Measurements from ENCODE around the gene CSNK1G3. TPM values are rescaled to one million over a fixed set of nuclear protein-coding genes. Genes with fewer than 3 reads are reported as not detected.

CSNK1G3 gene
- total RNA-seq, 1 donor: 91.2 TPM

GRCh38 chr5:123557907-123558306, 45.9 kb downstream of the CSNK1G3 start:
- H2AFZ ChIP-seq (ENCODE audit: low read length): no peak overlapping the region
- no peak for DNase-seq (ENCODE audit: insufficient read length, low spot score, missing footprints)
- no peaks in the 10 kb centered on the region for H3K36me3 ChIP-seq (ENCODE audit: insufficient read depth, low read length)
- H3K79me2 ChIP-seq (ENCODE audit: insufficient read depth, low read length): peaks cover 21% of the 10 kb centered on the region
- peaks cover 5% of the 10 kb centered on the region for H4K20me1 ChIP-seq (ENCODE audit: insufficient read depth, low read length)
- H3K27me3 ChIP-seq (ENCODE audit: insufficient read depth, low read length): no peaks in the 10 kb centered on the region
- peaks cover 10% of the 10 kb centered on the region for H3K4me1 ChIP-seq (ENCODE audit: insufficient read depth, low read length)
- no peak overlapping the region for H3K4me3 ChIP-seq (ENCODE audit: insufficient read depth, low read length)
- H3K9me3 ChIP-seq (ENCODE audit: low read depth, low read length): no peaks in the 10 kb centered on the region
- TF ChIP-seq, protein P1, sequence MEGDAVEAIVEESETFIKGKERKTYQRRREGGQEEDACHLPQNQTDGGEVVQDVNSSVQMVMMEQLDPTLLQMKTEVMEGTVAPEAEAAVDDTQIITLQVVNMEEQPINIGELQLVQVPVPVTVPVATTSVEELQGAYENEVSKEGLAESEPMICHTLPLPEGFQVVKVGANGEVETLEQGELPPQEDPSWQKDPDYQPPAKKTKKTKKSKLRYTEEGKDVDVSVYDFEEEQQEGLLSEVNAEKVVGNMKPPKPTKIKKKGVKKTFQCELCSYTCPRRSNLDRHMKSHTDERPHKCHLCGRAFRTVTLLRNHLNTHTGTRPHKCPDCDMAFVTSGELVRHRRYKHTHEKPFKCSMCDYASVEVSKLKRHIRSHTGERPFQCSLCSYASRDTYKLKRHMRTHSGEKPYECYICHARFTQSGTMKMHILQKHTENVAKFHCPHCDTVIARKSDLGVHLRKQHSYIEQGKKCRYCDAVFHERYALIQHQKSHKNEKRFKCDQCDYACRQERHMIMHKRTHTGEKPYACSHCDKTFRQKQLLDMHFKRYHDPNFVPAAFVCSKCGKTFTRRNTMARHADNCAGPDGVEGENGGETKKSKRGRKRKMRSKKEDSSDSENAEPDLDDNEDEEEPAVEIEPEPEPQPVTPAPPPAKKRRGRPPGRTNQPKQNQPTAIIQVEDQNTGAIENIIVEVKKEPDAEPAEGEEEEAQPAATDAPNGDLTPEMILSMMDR (IDR thresholded peaks at IDR 0.05; ENCODE audit: extremely low read depth, low read depth, low read length): no peak
- H3K4me2 ChIP-seq (ENCODE audit: insufficient read depth, low read length): no peak overlapping the region
- no peak overlapping the region for H3K27ac ChIP-seq (ENCODE audit: low read depth, low read length)

DNA sequence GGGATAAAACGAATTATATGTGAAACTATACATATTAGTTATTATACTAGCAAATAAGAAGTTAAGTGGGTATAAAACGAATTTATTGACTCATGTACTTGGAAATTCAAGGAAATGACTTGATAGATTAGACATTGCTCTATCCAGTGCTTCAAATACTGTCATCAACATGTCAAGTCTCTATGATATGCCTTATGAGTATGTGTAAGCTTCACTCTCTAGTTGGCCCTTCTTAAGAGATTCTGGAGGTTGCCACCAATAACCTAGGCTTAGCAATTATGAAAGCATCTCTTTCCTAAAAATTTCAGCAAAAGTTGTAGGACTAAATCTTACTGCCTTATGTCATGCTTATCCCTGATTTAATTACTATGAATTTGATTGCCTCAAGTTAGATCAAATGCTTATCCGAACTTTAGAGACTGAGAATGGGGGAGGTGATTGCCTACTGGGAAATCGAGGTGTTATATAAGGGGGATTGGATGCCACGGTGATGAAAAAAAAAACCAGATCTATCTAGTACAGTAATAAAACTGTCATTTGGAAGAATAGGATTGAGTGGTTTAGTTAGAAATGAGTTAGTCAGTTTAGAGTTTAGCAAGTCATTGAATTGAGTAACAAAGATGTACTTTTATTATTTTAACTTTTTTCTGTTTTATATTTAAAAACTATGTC, 46.9 kb downstream of the CSNK1G3 start:
- no peak overlapping the region for H3K4me2 ChIP-seq (ENCODE audit: insufficient read depth, low read length)
- no peak for DNase-seq (ENCODE audit: insufficient read length, low spot score, missing footprints)
- H3K27ac ChIP-seq (ENCODE audit: low read depth, low read length): no peak overlapping the region
- no peak overlapping the region for H2AFZ ChIP-seq (ENCODE audit: low read length)
- H3K9me3 ChIP-seq (ENCODE audit: low read depth, low read length): no peaks in the 10 kb centered on the region
- H4K20me1 ChIP-seq (ENCODE audit: insufficient read depth, low read length): peaks cover 5% of the 10 kb centered on the region
- H3K27me3 ChIP-seq (ENCODE audit: insufficient read depth, low read length): no peaks in the 10 kb centered on the region
- peaks cover 10% of the 10 kb centered on the region for H3K4me1 ChIP-seq (ENCODE audit: insufficient read depth, low read length)
- H3K79me2 ChIP-seq (ENCODE audit: insufficient read depth, low read length): peaks cover 21% of the 10 kb centered on the region
- no peak overlapping the region for H3K4me3 ChIP-seq (ENCODE audit: insufficient read depth, low read length)
- TF ChIP-seq, protein P1 (IDR thresholded peaks at IDR 0.05; ENCODE audit: extremely low read depth, low read depth, low read length): no peak
- no peaks in the 10 kb centered on the region for H3K36me3 ChIP-seq (ENCODE audit: insufficient read depth, low read length)

- no peak overlapping the region for H3K4me3 ChIP-seq (ENCODE audit: insufficient read depth, low read length)
- TF ChIP-seq, protein P1 (IDR thresholded peaks at IDR 0.05; ENCODE audit: extremely low read depth, low read depth, low read length): no peak
- no peaks in the 10 kb centered on the region for H3K9me3 ChIP-seq (ENCODE audit: low read depth, low read length)
- no peaks in the 10 kb centered on the region for H3K36me3 ChIP-seq (ENCODE audit: insufficient read depth, low read length)
- H3K27ac ChIP-seq (ENCODE audit: low read depth, low read length): no peak overlapping the region
- peaks cover 10% of the 10 kb centered on the region for H3K4me1 ChIP-seq (ENCODE audit: insufficient read depth, low read length)
- no peak overlapping the region for H3K4me2 ChIP-seq (ENCODE audit: insufficient read depth, low read length)
- peaks cover 5% of the 10 kb centered on the region for H4K20me1 ChIP-seq (ENCODE audit: insufficient read depth, low read length)
- no peak overlapping the region for H2AFZ ChIP-seq (ENCODE audit: low read length)
- H3K27me3 ChIP-seq (ENCODE audit: insufficient read depth, low read length): no peaks in the 10 kb centered on the region
- peaks cover 17% of the 10 kb centered on the region for H3K79me2 ChIP-seq (ENCODE audit: insufficient read depth, low read length)
- no peak for DNase-seq (ENCODE audit: insufficient read length, low spot score, missing footprints)
Observed at GRCh38 chr5:123559434-123559775, 47.4 kb downstream of the CSNK1G3 start.

- Histone ChIP-seq H3K9me3 (ENCODE audit: low read depth, low read length) (no peaks in the 10 kb centered on the region), H4K20me1 (ENCODE audit: insufficient read depth, low read length) (no peaks in the 10 kb centered on the region), H2AFZ (ENCODE audit: low read length) (no peak overlapping the region), H3K27ac (ENCODE audit: low read depth, low read length) (no peak overlapping the region), H3K4me3 (ENCODE audit: insufficient read depth, low read length) (no peak overlapping the region), H3K36me3 (ENCODE audit: insufficient read depth, low read length) (no peaks in the 10 kb centered on the region), H3K4me2 (ENCODE audit: insufficient read depth, low read length) (no peak overlapping the region), H3K27me3 (ENCODE audit: insufficient read depth, low read length) (no peaks in the 10 kb centered on the region), H3K4me1 (ENCODE audit: insufficient read depth, low read length) (no peaks in the 10 kb centered on the region), H3K79me2 (ENCODE audit: insufficient read depth, low read length) (peaks cover 18% of the 10 kb centered on the region)
- TF ChIP-seq, protein P1 (IDR thresholded peaks at IDR 0.05; ENCODE audit: extremely low read depth, low read depth, low read length): no peak
- no peak for DNase-seq (ENCODE audit: insufficient read length, low spot score, missing footprints)
Observed at GRCh38 chr5:123561230-123561629, 49.3 kb downstream of the CSNK1G3 start.
